Sigmoid colon (tissue), 7 donors: ENCODE measurements around the gene DIP2C. TPM values are rescaled to one million over a fixed set of nuclear protein-coding genes. Genes with fewer than 3 reads are reported as not detected.
"Not testable (repeated sequence)": the region's sequence is repeated elsewhere in the genome, so short reads cannot be mapped to it uniquely, and the experiment has no call there.

Source experiments
- DNase-seq: peaks from one replicate; pipeline ENCODE4 v3.0.0-alpha.2; 2019
- H3K27ac ChIP-seq, 4 donors: fragments of 200-600 bp; sonication (generic); one replicate each; pipeline ENCODE4 v1.5.1; 2016 to 2019; ENCODE audit warnings: mild to moderate bottlenecking in 1 of 4
- H3K27me3 ChIP-seq, 3 donors: fragments of 200-600 bp; sonication (generic); one replicate each; pipeline ENCODE4 v1.5.1; 2019; ENCODE audit warnings: mild to moderate bottlenecking in 1 of 3
- H3K36me3 ChIP-seq, 4 donors: fragments of 200-600 bp; sonication (generic); one replicate each; pipeline ENCODE4 v1.5.1; 2016 to 2019
- H3K4me1 ChIP-seq, 4 donors: fragments of 200-600 bp; sonication (generic); one replicate each; pipeline ENCODE4 v1.5.1; 2017 to 2019
- H3K4me3 ChIP-seq, 4 donors: fragments of 200-600 bp; sonication (generic); one replicate each; pipeline ENCODE4 v1.5.1; 2017 to 2019; ENCODE audit warnings: mild to moderate bottlenecking in 2 of 4, moderate library complexity in 1 of 4
- H3K9me3 ChIP-seq, 4 donors: fragments of 200-600 bp in 3 of 4; sonication (generic) in 3 of 4; one replicate each; pipeline versions ENCODE4 v1.5.1 to v1.6.1; 2013 to 2019
- EP300 ChIP-seq, 4 donors: sonication (generic); formaldehyde crosslinking; IDR thresholded peaks; one replicate each; pipeline ENCODE4 v1.6.1; 2017; ENCODE audit warnings: antibody characterized with exemption in 4 of 4
- POLR2A ChIP-seq, 2 donors: fragments of 450-650 bp; IDR thresholded peaks; one replicate each; pipeline ENCODE4 v1.6.1; 2016; ENCODE audit warnings: antibody characterized with exemption in 2 of 2, mild to moderate bottlenecking in 2 of 2, moderate library complexity in 2 of 2
- POLR2AphosphoS5 ChIP-seq, 4 donors: sonication (generic); formaldehyde crosslinking; IDR thresholded peaks; one replicate each; pipeline ENCODE4 v1.6.1; 2017; ENCODE audit warnings: antibody characterized with exemption in 4 of 4
- WGBS, 2 donors: extraction: QIAGEN DNeasy Blood & Tissue Kit; methylation state at CpG; one replicate each; pipeline ENCODE4 v1.1.7; 2013; 5-methylcytosine and 5-hydroxymethylcytosine counted together
- intact Hi-C: fragments of 100-400 bp; cut with DNase I; formaldehyde crosslinking; loops from one replicate; pipeline ENCODE4 v1.15.1; 2023
- polyA plus RNA-seq, 3 donors: library from polyadenylated mRNA; stranded (reverse); fragments of 200-250 nt; gene quantifications; one replicate each; pipeline ENCODE4 v1.2.3, GENCODE V29; 2013
- total RNA-seq, 4 donors: library from RNA; depleted of rRNA; stranded (reverse); fragments of >200 nt; gene quantifications; one replicate each; pipeline ENCODE4 v1.1.0, GENCODE V29; 2016
- TF ChIP-seq, protein P1 (sequence below), 4 experiments: fragments of 450-650 bp in 3 of 4; fragments of 200-600 bp in 1 of 4; IDR thresholded peaks; one replicate each; pipeline ENCODE4 v1.5.1; 2016 to 2019; ENCODE audit warnings: antibody characterized with exemption in 4 of 4, mild to moderate bottlenecking in 3 of 4, moderate library complexity in 2 of 4
- donor health status: healthy with polysubstance abuse.
- donor health status: Bipolar disorder and iron deficiency.
- donor health status: healthy.

DIP2C gene
- total and polyA plus RNA-seq, 7 donors = 1.8 to 67.9 (median 42.1) TPM

DNA sequence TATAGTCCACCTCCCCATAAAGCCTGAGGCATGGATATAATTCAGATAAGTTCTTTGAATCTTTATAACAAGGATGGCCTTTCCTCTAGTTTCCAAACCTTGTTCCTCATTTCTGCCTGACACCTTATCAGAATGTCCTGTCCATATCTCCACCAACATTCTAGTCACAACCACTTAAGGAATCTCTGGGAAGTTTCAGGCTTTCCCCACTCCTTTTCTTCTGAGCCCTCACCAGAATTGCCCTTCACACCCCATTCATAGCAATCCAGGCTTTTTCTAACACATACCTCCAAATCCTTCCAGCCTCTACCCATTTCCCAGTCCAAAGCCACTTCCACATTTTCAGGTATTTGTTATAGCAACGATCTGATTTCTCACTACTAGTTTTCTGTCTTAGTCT is 18.0 kb upstream of the DIP2C start:
- intact Hi-C loops = loop anchor here (5.0 kb wide), 1 partner anchor 55 kb away; no protein-coding TSS in a partner anchor
- TF ChIP-seq POLR2A (IDR thresholded peaks at IDR 0.05) = no peak
- TF ChIP-seq, protein P1, sequence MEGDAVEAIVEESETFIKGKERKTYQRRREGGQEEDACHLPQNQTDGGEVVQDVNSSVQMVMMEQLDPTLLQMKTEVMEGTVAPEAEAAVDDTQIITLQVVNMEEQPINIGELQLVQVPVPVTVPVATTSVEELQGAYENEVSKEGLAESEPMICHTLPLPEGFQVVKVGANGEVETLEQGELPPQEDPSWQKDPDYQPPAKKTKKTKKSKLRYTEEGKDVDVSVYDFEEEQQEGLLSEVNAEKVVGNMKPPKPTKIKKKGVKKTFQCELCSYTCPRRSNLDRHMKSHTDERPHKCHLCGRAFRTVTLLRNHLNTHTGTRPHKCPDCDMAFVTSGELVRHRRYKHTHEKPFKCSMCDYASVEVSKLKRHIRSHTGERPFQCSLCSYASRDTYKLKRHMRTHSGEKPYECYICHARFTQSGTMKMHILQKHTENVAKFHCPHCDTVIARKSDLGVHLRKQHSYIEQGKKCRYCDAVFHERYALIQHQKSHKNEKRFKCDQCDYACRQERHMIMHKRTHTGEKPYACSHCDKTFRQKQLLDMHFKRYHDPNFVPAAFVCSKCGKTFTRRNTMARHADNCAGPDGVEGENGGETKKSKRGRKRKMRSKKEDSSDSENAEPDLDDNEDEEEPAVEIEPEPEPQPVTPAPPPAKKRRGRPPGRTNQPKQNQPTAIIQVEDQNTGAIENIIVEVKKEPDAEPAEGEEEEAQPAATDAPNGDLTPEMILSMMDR (IDR thresholded peaks at IDR 0.05) = no peak
- TF ChIP-seq EP300 (IDR thresholded peaks at IDR 0.05) = no peak
- TF ChIP-seq POLR2AphosphoS5 (IDR thresholded peaks at IDR 0.05) = no peak
- DNase-seq = no peak
- Histone ChIP-seq H3K36me3 (no peaks in the 10 kb centered on the region), H3K9me3 (peaks cover 0 to 5% (median 0%) of the 10 kb centered on the region in 4 donors), H3K4me3 (no peak overlapping the region), H3K27ac (no peak overlapping the region), H3K27me3 (peaks cover 0 to 3% (median 0%) of the 10 kb centered on the region in 3 donors), H3K4me1 (no peaks in the 10 kb centered on the region)
- 78 to 86% methylated on average over 1 of the region's 1 CpG for WGBS, 2 donors

DNA sequence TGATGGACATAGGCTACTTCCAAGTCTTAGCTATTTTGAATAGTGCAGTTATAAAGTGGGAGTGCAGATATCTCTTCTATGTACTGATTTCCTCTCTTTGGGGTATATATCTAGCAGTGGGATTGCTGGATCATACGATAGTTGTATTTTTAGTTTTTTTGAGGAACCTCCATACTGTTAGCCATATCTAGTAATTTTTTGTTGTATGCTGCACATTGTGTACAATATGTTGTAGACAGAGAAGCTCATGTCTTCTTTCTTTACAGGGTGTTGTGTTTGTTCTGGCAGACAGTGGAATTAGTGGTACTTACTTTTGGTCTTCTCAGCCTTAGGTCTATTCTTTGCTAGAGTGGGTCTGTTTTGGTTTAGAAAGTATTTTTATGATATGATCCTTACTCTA is 13.7 kb upstream of the DIP2C start:
- TF ChIP-seq EP300 (IDR thresholded peaks at IDR 0.05) = no peak
- TF ChIP-seq, protein P1 (IDR thresholded peaks at IDR 0.05) = no peak
- no peak for TF ChIP-seq POLR2AphosphoS5 (IDR thresholded peaks at IDR 0.05)
- Histone ChIP-seq H3K4me1 (no peaks in the 10 kb centered on the region), H3K4me3 (no peak overlapping the region), H3K36me3 (no peaks in the 10 kb centered on the region), H3K9me3 (peaks cover 0 to 5% (median 0%) of the 10 kb centered on the region in 4 donors), H3K27ac (no peak overlapping the region), H3K27me3 (peaks cover 0 to 9% (median 0%) of the 10 kb centered on the region in 3 donors)
- intact Hi-C loops = no loop called here
- 93 to 96% methylated on average over 1 of the region's 1 CpG for whole genome bisulfite sequencing, 2 donors
- DNase-seq = no peak

DNA sequence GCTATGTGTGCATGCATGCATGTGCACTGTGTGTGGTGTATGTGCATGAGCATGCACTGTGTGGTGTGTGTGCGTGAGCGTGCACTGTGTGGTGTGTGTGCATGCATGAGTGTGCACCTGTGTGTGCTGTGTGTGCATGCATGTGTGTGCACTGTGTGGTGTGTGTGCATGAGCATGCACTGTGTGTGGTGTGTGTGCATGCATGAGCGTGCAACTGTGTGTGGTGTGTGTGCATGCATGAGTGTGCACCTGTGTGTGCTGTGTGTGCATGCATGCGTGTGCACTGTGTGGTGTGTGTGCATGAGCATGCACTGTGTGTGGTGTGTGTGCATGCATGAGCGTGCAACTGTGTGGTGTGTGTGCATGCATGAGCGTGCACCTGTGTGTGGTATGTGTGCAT is 10.7 kb upstream of the DIP2C start:
- H3K4me3 ChIP-seq, H3K4me1 ChIP-seq, H3K27ac ChIP-seq, DNase-seq, H3K36me3 ChIP-seq, H3K9me3 ChIP-seq, intact Hi-C loops, H3K27me3 ChIP-seq: not testable (repeated sequence)
- WGBS, 2 donors = 94 to 96% methylated on average over 6 of the region's 6 CpGs

DNA sequence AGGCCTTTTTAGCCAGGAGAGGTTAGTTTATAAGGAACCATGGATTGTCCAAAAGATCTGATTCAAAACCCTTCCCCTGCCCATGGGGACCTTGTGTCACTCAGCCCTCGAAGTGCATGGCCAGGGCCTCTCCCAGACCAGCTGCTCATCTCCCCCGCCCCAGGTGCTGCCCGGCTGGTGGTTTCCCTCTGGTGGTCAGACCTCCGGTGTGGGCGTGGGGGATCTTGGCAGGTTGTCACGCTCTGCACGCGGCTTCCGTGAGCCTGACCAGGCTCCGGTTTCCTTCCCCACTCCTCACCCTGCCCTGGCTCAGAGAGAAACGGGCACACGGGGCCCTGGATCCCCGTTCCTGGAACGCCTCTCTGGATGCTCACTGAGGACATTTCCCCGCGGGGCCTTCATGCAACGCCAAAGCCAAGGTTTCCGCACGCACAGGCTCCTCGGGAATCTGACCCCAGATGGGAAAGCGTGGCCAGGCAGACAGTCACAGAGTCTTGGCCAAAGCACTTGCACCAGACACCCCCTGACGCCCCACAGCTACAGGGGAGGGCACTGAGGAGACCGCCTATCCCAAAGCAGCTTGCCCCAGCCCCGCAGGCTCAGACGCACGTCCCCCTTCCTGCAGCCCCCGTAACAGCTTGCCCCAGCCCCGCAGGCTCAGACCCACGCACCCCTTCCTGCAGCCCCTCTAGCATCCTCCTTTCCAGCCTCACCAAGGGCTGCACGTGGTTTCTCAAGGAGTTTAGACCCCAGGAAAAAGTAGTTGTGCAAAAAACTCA is 7.8 kb upstream of the DIP2C start:
- Histone ChIP-seq H3K4me1 (no peaks in the 10 kb centered on the region), H3K4me3 (no peak overlapping the region), H3K36me3 (no peaks in the 10 kb centered on the region), H3K27me3 (peaks cover 0 to 4% (median 0%) of the 10 kb centered on the region in 3 donors), H3K9me3 (no peaks in the 10 kb centered on the region), H3K27ac (no peak overlapping the region)
- intact Hi-C loops = no loop called here
- no peak for DNase-seq
- TF ChIP-seq EP300 (IDR thresholded peaks at IDR 0.05) (no peak), POLR2AphosphoS5 (IDR thresholded peaks at IDR 0.05) (no peak), POLR2A (IDR thresholded peaks at IDR 0.05) (no peak)
- TF ChIP-seq, protein P1 (IDR thresholded peaks at IDR 0.05) = no peak
- 84 to 86% methylated on average over 30 of the region's 30 CpGs for WGBS, 2 donors

DNA sequence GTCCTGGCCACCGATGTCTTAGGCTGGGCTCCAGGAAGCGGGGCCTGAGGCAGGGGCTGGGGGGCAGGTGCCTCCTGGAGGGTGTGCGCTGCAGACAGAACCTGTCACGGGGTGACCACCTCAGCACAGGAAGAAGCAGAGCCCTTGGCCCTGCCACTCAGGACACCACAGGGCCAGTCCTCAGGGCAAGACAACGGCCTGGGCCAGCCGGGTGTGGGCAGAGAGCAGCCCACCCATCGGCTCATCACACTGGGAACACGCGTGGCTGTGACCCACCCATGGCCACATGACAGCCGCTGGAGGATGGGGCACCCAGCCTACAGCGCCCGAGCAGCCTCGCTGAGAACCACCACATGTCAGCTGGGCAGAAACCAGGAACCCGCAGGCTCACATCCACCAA is 5.9 kb upstream of the DIP2C start:
- TF ChIP-seq, protein P1 (IDR thresholded peaks at IDR 0.05) = no peak
- no peak for TF ChIP-seq POLR2A (IDR thresholded peaks at IDR 0.05)
- TF ChIP-seq POLR2AphosphoS5 (IDR thresholded peaks at IDR 0.05) = no peak
- Histone ChIP-seq H3K36me3 (no peaks in the 10 kb centered on the region), H3K27me3 (no peaks in the 10 kb centered on the region), H3K27ac (no peak overlapping the region), H3K4me1 (peaks cover 0 to 9% (median 6%) of the 10 kb centered on the region in 4 donors), H3K4me3 (no peak overlapping the region), H3K9me3 (no peaks in the 10 kb centered on the region)
- intact Hi-C loops = no loop called here
- WGBS, 2 donors = 95% methylated on average over 14 of the region's 14 CpGs
- no peak for DNase-seq
